GM19463 (cell line): ENCODE measurements around the gene RAPGEF2.
"Not testable (repeated sequence)": the region's sequence is repeated elsewhere in the genome, so short reads cannot be mapped to it uniquely, and the experiment has no call there.

ENCODE experiments used
- ATAC-seq: cut with Tn5 transposase; IDR thresholded peaks from one replicate; pipeline ENCODE4 v1.9.1; 2021; ENCODE audit warnings: mild to moderate bottlenecking, moderate library complexity; ENCODE audit not compliant: unreplicated experiment

RAPGEF2 gene

DNA sequence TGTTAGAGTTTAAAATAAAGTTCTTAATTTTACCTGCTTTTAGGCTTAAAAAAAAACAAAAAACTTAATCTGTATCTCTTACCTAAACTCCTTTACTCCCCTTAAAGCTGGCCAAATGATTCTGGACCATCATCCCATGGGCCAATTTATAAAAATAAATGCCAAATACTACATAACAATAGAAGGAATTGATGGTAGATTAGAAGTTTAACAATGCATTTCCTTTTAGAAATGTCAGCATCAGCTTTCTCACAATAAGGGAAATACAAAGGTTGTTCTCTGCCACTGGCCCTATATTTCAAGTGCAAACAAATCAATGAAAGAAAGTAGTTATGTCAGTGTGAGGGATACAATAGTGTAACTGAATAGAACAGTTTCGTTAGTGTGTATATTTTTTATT, 5.7 kb upstream of the RAPGEF2 start:
- no peak for ATAC-seq

DNA sequence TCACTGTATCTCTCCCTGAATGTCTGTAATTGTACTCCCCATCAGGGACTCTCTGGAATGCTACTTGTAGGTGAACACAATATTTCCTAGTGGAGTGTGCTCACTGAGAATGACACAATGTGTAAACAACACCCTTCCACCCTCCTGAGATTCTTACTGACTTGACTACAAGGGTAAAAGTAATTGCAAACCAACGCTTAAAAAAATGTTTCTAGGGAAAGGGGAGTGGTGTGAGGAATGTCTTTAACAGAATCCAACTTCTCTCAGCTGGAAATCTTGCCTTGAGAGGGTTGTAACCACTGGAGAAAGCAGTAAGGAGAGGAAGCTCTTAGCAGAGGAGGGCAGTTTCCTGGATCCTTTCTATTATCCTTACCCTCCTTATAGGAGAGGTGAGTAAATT, 5.1 kb upstream of the RAPGEF2 start:
- ATAC-seq: no peak

DNA sequence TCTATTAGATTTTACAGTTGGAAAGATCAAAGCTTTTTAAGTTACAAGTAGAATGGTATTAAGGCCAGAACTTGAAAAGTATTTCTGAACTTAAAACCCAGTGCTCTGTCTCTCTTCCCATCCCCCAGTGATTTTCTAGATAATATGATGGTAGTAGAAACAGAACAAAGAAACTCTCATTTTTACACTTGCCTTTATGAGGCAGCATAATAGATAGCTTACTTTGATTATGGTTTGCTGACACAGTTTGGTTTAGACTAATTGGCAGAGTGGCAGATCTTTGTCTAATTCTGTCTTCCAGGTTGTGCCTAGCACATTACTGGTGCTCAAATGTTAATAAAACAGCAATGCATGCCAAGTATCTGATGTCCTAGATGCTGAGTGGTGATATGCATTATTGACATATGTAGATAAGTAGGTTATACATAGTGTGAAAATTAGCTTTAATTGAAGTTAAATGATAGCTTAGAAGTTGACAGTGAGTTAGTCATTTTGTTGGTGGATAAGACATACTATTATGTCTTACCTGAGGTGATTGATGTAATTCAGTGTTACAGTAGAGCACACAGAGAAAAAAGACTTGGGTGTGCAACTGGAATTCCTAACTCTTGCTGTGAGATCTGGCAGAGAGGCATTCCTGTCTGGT, 4.3 kb upstream of the RAPGEF2 start:
- no peak for ATAC-seq

GRCh38 chr4:159101988-159102621, 774 bp upstream of the RAPGEF2 start:
- ATAC-seq: no peak

DNA sequence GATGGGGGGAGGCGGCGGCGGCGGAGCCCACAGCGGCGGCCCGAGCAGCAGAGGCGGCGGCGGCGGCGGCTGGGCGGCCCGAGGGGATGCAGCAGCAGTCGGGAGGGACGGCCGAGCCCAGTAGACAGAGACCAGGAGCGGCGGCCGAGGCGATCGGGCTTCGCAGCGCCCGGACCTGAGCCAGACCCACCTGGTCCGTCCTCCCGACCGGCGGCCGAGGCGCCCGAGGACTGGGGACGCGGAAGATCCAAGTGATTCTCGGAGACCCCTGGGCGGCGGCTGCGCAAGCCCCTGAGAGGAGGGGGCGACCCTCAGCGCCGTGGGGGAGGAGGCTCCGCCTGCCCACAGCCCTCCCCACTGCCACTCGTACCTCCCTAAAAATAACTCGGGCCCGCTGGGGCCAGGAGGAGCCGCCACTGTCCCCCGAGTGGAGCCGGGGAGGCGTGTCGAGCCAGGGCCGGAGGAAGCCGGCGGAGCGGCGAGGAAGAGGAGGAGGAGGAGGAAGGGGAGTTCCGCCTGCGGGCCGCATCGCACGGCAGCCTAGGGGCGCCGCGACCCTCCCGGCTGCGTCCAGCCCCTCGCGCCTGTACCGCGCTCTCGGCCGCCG, 608 bp downstream of the RAPGEF2 start:
- peak; percentile 21 for ATAC-seq

GRCh38 chr4:159104694-159105414, 2.0 kb downstream of the RAPGEF2 start:
- no peak for ATAC-seq

GRCh38 chr4:159105761-159106243, 2.9 kb downstream of the RAPGEF2 start:
- ATAC-seq: no peak

- no peak for ATAC-seq
Measured at GRCh38 chr4:159106636-159107035, 3.8 kb downstream of the RAPGEF2 start.

- no peak for ATAC-seq
Measured at GRCh38 chr4:159107203-159107925, 4.5 kb downstream of the RAPGEF2 start.

DNA sequence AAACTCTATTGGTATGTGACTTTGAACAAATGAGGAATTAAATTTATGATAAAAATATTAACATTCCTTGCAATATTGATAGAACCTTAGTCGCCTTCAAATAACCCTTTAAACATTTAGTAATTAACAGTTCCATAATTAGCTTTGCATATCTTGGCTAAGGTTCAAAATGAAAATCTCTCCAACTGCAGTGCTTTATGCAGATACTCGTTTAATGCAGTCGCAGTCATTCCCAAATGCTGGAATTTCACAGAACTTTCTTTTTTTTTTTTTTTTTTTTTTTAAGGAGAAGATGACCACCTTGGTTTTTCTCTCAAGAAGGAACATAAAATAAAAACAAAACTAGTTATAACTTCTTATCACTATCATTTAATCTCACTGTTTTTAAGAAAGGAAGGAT, 5.2 kb downstream of the RAPGEF2 start:
- no peak for ATAC-seq

DNA sequence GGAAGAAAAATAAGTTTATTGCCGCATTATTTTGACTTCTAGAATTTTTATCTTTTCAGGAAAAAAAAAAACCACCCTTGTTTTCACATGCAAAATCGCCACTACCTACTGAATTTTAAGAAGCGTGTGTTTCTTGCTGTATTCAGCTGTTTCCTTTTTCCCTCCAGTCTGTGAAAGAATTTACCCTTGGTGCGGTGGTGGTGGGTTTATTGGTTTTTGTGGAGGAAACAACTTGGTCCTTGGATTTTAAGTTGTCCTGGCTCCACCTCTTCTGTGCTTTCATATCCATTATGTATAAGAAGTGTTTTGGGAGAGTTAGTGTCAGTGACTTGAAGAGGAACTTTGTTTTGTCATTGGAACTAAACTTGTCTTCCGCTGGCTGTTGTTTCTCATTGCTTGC, 8.1 kb downstream of the RAPGEF2 start:
- no peak for ATAC-seq

GRCh38 chr4:159111416-159111815, 8.5 kb downstream of the RAPGEF2 start:
- no peak for ATAC-seq

GRCh38 chr4:159113366-159113765, 10.5 kb downstream of the RAPGEF2 start:
- not testable (repeated sequence) for ATAC-seq

GRCh38 chr4:159116098-159116497, 13.2 kb downstream of the RAPGEF2 start:
- ATAC-seq: not testable (repeated sequence)

- not testable (repeated sequence) for ATAC-seq
Measured at GRCh38 chr4:159116693-159117092, 13.8 kb downstream of the RAPGEF2 start.

DNA sequence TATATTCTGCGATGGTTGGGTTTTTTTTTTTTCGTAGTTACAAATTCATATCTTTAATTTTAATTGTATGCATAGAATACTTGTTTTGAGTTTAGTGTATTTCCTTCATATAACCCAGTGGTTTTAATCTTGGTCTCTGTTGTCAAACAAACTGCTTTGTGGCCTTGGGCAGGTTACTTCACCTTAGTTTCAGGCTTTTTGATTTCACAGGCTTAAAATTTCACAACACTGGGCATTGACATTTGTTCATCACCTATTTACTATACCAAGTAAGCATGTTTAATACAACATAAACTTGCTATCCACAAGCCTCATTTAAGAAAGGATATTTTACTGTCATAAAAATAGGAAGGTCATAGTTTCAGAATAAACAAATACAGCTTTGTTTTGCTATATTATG, 14.7 kb downstream of the RAPGEF2 start:
- ATAC-seq: no peak

DNA sequence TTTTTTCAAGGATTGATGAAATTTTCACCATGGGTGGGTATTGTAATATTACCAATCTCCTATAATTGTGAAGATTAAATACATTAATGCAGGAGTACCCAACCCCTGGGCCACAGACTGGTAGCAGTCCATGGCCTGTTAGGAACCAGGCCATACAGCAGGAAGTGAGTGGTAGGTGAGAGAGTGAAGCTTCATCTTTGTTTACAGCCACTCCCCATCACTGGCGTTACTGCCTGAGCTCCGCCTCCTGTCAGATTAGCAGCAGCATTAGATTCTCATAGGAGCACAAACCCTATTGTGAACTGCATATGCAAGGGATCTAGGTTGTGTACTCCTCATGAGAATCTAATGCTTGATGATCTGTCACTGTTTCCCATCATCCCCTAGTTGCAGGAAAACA, 15.1 kb downstream of the RAPGEF2 start:
- ATAC-seq: no peak

GRCh38 chr4:159121371-159121770, 18.5 kb downstream of the RAPGEF2 start:
- no peak for ATAC-seq

DNA sequence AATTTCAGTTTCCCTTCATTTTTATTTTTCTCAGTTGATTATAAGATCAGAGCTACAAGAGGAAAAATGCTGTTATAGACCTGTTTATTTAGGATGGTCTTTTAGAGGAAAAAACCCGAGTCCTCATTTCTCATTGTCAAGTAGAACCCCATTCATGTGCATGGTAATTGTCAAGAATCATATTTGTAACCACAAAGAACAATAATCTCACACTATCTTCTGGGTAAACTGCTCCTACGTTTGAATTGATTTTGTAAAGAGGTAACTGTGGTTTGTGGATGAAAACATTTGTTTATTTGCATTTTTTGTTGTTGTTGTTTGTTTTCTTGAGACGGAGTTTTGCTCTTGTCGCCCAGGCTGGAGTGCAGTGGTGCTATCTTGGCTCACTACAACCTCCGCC, 23.8 kb downstream of the RAPGEF2 start:
- no peak for ATAC-seq

DNA sequence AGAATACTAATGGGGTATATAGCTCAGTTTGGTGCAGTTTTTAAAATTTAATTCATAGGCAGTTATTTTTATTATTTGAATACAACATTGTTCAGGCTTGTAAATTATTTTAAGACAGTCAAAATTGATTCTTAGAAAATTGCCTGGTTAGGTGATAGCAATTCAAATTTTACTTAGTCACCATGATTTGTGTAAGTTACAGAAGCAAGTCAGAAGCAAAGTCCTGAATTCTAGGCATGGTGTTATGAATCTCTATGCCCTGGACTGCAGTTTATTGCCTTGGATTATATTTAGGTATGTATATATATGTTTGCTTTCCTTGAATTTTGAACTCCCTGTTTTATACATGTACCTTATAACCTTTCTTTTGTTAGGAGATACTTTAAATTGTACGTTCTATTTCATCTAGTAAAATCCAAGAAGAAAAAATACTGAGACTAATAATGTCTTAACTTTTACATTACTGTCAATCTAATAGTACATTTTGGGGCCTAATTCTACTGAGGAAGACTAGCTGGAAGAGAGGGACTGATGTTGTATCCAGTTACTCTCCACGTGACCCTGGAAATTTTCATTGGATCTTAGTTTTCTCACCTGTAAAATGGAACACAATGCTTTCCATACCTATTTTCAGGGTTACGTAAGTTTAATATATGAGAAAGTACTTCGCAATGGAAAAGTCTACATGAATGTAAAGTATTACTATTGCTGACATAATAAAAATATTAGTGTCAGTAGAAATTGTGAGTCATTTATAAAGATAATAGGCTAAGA, 25.1 kb downstream of the RAPGEF2 start:
- no peak for ATAC-seq
